ENCODE results near the gene SLC16A13. TPM values are rescaled to one million over a fixed set of nuclear protein-coding genes. Genes with fewer than 3 reads are reported as not detected.

SLC16A13 gene
- total RNA-seq, 2 donors from 2014 or later, result 0.56 TPM; not detected in 1

- no peak for TF ChIP-seq CTCF (IDR thresholded peaks at IDR 0.05)
- H3K36me3 ChIP-seq, result no peaks in the 10 kb centered on the region
- H3K4me1 ChIP-seq (ENCODE audit: control insufficient read depth in 1 of 2, low read depth in 2 of 2), result peaks cover 16 to 64% of the 10 kb centered on the region in 2 donors
- no peaks in the 10 kb centered on the region for H3K27me3 ChIP-seq (replicated peaks; ENCODE audit: insufficient read depth)
- H3K27ac ChIP-seq, result peak overlapping the region; percentile 91 to 97
- H3K9me3 ChIP-seq, result no peaks in the 10 kb centered on the region
- no peak for ATAC-seq (ENCODE audit: insufficient number of reproducible peaks, low FRiP score, low read depth)
- DNase-seq (ENCODE audit: low spot score), result no peak
- peak overlapping the region; percentile 90 for H3K4me3 ChIP-seq
These were observed 18.7 kb upstream of the SLC16A13 start for GRCh38 chr17:7016886-7017826.

GRCh38 chr17:7017827-7018200, 18.0 kb upstream of the SLC16A13 start:
- Histone ChIP-seq H3K9me3 (no peaks in the 10 kb centered on the region), H3K36me3 (no peaks in the 10 kb centered on the region), H3K27me3 (replicated peaks; ENCODE audit: insufficient read depth) (peaks cover 4% of the 10 kb centered on the region), H3K27ac (peak overlapping the region; percentile 91 to 97), H3K4me3 (peak overlapping the region; percentile 90), H3K4me1 (ENCODE audit: control insufficient read depth in 1 of 2, low read depth in 2 of 2) (peaks cover 19 to 64% of the 10 kb centered on the region in 2 donors)
- no peak for DNase-seq (ENCODE audit: low spot score)
- no peak for ATAC-seq (ENCODE audit: insufficient number of reproducible peaks, low FRiP score, low read depth)
- no peak for TF ChIP-seq CTCF (IDR thresholded peaks at IDR 0.05)

GRCh38 chr17:7018331-7018964, 17.4 kb upstream of the SLC16A13 start:
- DNase-seq (ENCODE audit: low spot score) (no peak), ATAC-seq (ENCODE audit: insufficient number of reproducible peaks, low FRiP score, low read depth) (no peak)
- H3K9me3 ChIP-seq, result no peaks in the 10 kb centered on the region
- H3K27ac ChIP-seq, result peak overlapping the region; percentile 91 to 97
- TF ChIP-seq CTCF (IDR thresholded peaks at IDR 0.05), result no peak
- no peaks in the 10 kb centered on the region for H3K36me3 ChIP-seq
- peaks cover 11% of the 10 kb centered on the region for H3K27me3 ChIP-seq (replicated peaks; ENCODE audit: insufficient read depth)
- H3K4me1 ChIP-seq (ENCODE audit: control insufficient read depth in 1 of 2, low read depth in 2 of 2), result peaks cover 17 to 68% of the 10 kb centered on the region in 2 donors
- H3K4me3 ChIP-seq, result peak overlapping the region; percentile 90

GRCh38 chr17:7019367-7019766, 16.4 kb upstream of the SLC16A13 start:
- Histone ChIP-seq H3K27me3 (replicated peaks; ENCODE audit: insufficient read depth) (peaks cover 12% of the 10 kb centered on the region), H3K36me3 (no peaks in the 10 kb centered on the region), H3K9me3 (no peaks in the 10 kb centered on the region), H3K4me1 (ENCODE audit: control insufficient read depth in 1 of 2, low read depth in 2 of 2) (peaks cover 13 to 62% of the 10 kb centered on the region in 2 donors), H3K27ac (peak overlapping the region; percentile 91 to 97), H3K4me3 (peak overlapping the region; percentile 90)
- DNase-seq (ENCODE audit: low spot score) (no peak), ATAC-seq (ENCODE audit: insufficient number of reproducible peaks, low FRiP score, low read depth) (no peak)
- TF ChIP-seq CTCF (IDR thresholded peaks at IDR 0.05), result no peak

GRCh38 chr17:7019839-7020519, 15.8 kb upstream of the SLC16A13 start:
- Histone ChIP-seq H3K4me3 (peak overlapping the region; percentile 90), H3K27ac (peak overlapping the region; percentile 91 to 97), H3K36me3 (no peaks in the 10 kb centered on the region), H3K9me3 (no peaks in the 10 kb centered on the region), H3K4me1 (ENCODE audit: control insufficient read depth in 1 of 2, low read depth in 2 of 2) (peaks cover 13 to 62% of the 10 kb centered on the region in 2 donors), H3K27me3 (replicated peaks; ENCODE audit: insufficient read depth) (peaks cover 12% of the 10 kb centered on the region)
- no peak for TF ChIP-seq CTCF (IDR thresholded peaks at IDR 0.05)
- DNase-seq (ENCODE audit: low spot score) (no peak), ATAC-seq (ENCODE audit: insufficient number of reproducible peaks, low FRiP score, low read depth) (no peak)

Measured in thoracic aorta (tissue), 2 donors.